ENCODE data around the gene HDAC9.

The HDAC9 gene

GRCh38 chr7:18495412-18496340 lies at the start of gene HDAC9:
TSS of gene HDAC9 (plus strand) at chr7:18495749. CDS start at chr7:18496303, 554 bp downstream.
- peak; percentile 4 for DNase-seq

- DNase-seq = no peak
These were observed 49.5 kb upstream of the HDAC9 start for GRCh38 chr7:18445916-18446520.

GRCh38 chr7:18450019-18450418 lies 45.5 kb upstream of the HDAC9 start:
- DNase-seq = no peak

- DNase-seq = no peak
These were observed 39.9 kb upstream of the HDAC9 start for GRCh38 chr7:18455606-18456005.

- DNase-seq = no peak
These were observed 37.7 kb upstream of the HDAC9 start for GRCh38 chr7:18457832-18458231.

GRCh38 chr7:18458830-18459229 lies 36.7 kb upstream of the HDAC9 start:
- no peak for DNase-seq

GRCh38 chr7:18459484-18460245 lies 35.9 kb upstream of the HDAC9 start:
- DNase-seq = no peak

GRCh38 chr7:18461785-18462467 lies 33.6 kb upstream of the HDAC9 start:
- DNase-seq = no peak

GRCh38 chr7:18464830-18465229 lies 30.7 kb upstream of the HDAC9 start:
- DNase-seq = no peak

- DNase-seq = no peak
These were observed 28.5 kb upstream of the HDAC9 start for GRCh38 chr7:18467011-18467410.

GRCh38 chr7:18468795-18469194 lies 26.8 kb upstream of the HDAC9 start:
- no peak for DNase-seq

- no peak for DNase-seq
These were observed 26.2 kb upstream of the HDAC9 start for GRCh38 chr7:18469316-18469715.

- DNase-seq = no peak
These were observed 23.9 kb upstream of the HDAC9 start for GRCh38 chr7:18471476-18472160.

GRCh38 chr7:18472161-18472483 lies 23.4 kb upstream of the HDAC9 start:
- no peak for DNase-seq

- no peak for DNase-seq
These were observed 22.4 kb upstream of the HDAC9 start for GRCh38 chr7:18473119-18473518.

GRCh38 chr7:18474944-18475343 lies 20.6 kb upstream of the HDAC9 start:
- no peak for DNase-seq

- no peak for DNase-seq
These were observed 20.1 kb upstream of the HDAC9 start for GRCh38 chr7:18475488-18475887.

GRCh38 chr7:18481776-18482175 lies 13.8 kb upstream of the HDAC9 start:
- no peak for DNase-seq

- DNase-seq = no peak
These were observed 7.5 kb upstream of the HDAC9 start for GRCh38 chr7:18488049-18488448.

GRCh38 chr7:18489624-18490023 lies 5.9 kb upstream of the HDAC9 start:
- DNase-seq = no peak

GRCh38 chr7:18491871-18492270 lies 3.7 kb upstream of the HDAC9 start:
- DNase-seq = no peak

GRCh38 chr7:18494406-18494805 lies 1.1 kb upstream of the HDAC9 start:
- no peak for DNase-seq

Measured in SIG-M5 (cell line).